CD4-positive, CD25-positive, alpha-beta regulatory T cell (primary cell): ENCODE results near the gene ESR2. TPM values are rescaled to one million over a fixed set of nuclear protein-coding genes. Genes with fewer than 3 reads are reported as not detected.

Experiments
- ATAC-seq, 2 donors: fragments of 150-1000 bp; cut with Tn5 transposase; one replicate each; pipeline ENCODE4 v1.10.0; 2021; ENCODE audit warnings: low read depth in 2 of 2, moderate number of reproducible peaks in 2 of 2, moderate library complexity in 1 of 2
- DNase-seq, 3 donors: peaks; one replicate each; pipeline versions ENCODE4 v3.0.0 to v3.0.0-alpha.2; 2012 to 2022; ENCODE audit warnings: mixed read lengths in 1 of 3
- H3K27ac ChIP-seq: one replicate; pipeline ENCODE4 v1.7.0; 2013; ENCODE audit warnings: mild to moderate bottlenecking, low read length; ENCODE audit not compliant: insufficient read depth, poor library complexity, severe bottlenecking
- H3K27me3 ChIP-seq: one replicate; pipeline ENCODE4 v1.7.0; 2013; ENCODE audit warnings: low read length; ENCODE audit not compliant: control insufficient read depth, insufficient read depth
- H3K36me3 ChIP-seq: one replicate; pipeline ENCODE4 v1.7.0; 2013; ENCODE audit warnings: mild to moderate bottlenecking, low read length, moderate library complexity; ENCODE audit not compliant: control insufficient read depth, insufficient read depth
- H3K4me1 ChIP-seq: 2 replicates; pipeline ENCODE4 v1.7.0; 2013; ENCODE audit warnings: mild to moderate bottlenecking, low read length; ENCODE audit not compliant: insufficient read depth, control insufficient read depth, poor library complexity, severe bottlenecking
- H3K4me3 ChIP-seq: one replicate; pipeline ENCODE4 v1.7.0; 2013; ENCODE audit warnings: low read depth, mild to moderate bottlenecking, low read length, moderate library complexity
- H3K9me3 ChIP-seq, 2 experiments: 1 replicate in 1 of 2; 2 replicates in 1 of 2; pipeline ENCODE4 v1.7.0; 2013; ENCODE audit warnings: low read length in 2 of 2, mild to moderate bottlenecking in 1 of 2, moderate library complexity in 1 of 2; ENCODE audit not compliant: control insufficient read depth in 2 of 2
- H3K27ac Mint-ChIP-seq, 3 donors: one replicate each; pipeline ENCODE4 v1.8.0; 2020 to 2022; ENCODE audit warnings: mild to moderate bottlenecking in 3 of 3, mixed read lengths in 3 of 3, moderate library complexity in 2 of 3
- H3K27me3 Mint-ChIP-seq: one replicate; pipeline ENCODE4 v1.8.0; 2022; ENCODE audit warnings: mild to moderate bottlenecking, mixed read lengths
- H3K36me3 Mint-ChIP-seq: one replicate; pipeline ENCODE4 v1.8.0; 2020; ENCODE audit warnings: mixed read lengths
- H3K4me1 Mint-ChIP-seq, 4 donors: one replicate each; pipeline ENCODE4 v1.8.0; 2020 to 2022; ENCODE audit warnings: mixed read lengths in 4 of 4, mild to moderate bottlenecking in 1 of 4
- H3K4me3 Mint-ChIP-seq, 4 donors: one replicate each; pipeline ENCODE4 v1.8.0; 2020 to 2022; ENCODE audit warnings: mild to moderate bottlenecking in 4 of 4, mixed read lengths in 4 of 4, moderate library complexity in 3 of 4
- H3K9me3 Mint-ChIP-seq, 7 donors: one replicate each; pipeline ENCODE4 v1.8.0; 2020 to 2022; ENCODE audit warnings: mixed read lengths in 7 of 7, mild to moderate bottlenecking in 3 of 7, moderate library complexity in 2 of 7
- polyA plus RNA-seq, 4 donors: library from polyadenylated mRNA; unstranded; fragments of 300-500 nt; fragmentation: Illumina TruSeq; gene quantifications; one replicate each; pipeline ENCODE4 v1.2.3, GENCODE V29; 2021
- total RNA-seq: library from RNA; stranded (reverse); gene quantifications from one replicate; pipeline ENCODE4 v1.2.3, GENCODE V29; 2022

ESR2 gene
- total and polyA plus RNA-seq, 5 donors from 2014 or later, result 0.14 to 0.40 (median 0.18) TPM; not detected in 1

GRCh38 chr14:64092940-64093339 is 201.2 kb downstream of the ESR2 start:
- H3K9me3 Mint-ChIP-seq, result no peaks in the 10 kb centered on the region
- Histone ChIP-seq H3K36me3 (peaks cover 83% of the 10 kb centered on the region), H3K4me3 (no peak overlapping the region), H3K4me1 (no peaks in the 10 kb centered on the region), H3K27ac (no peak overlapping the region), H3K27me3 (no peaks in the 10 kb centered on the region), H3K9me3 (no peaks in the 10 kb centered on the region)
- DNase-seq (no peak), ATAC-seq (no peak)
- H3K4me3 Mint-ChIP-seq, result no peak overlapping the region
- peak overlapping the region in 1 of 3 donors; percentile 10 for H3K27ac Mint-ChIP-seq
- no peaks in the 10 kb centered on the region for H3K4me1 Mint-ChIP-seq
- peaks cover 56% of the 10 kb centered on the region for H3K36me3 Mint-ChIP-seq
- H3K27me3 Mint-ChIP-seq, result no peaks in the 10 kb centered on the region

- H3K36me3 Mint-ChIP-seq, result peaks cover 54% of the 10 kb centered on the region
- no peak overlapping the region for H3K4me3 Mint-ChIP-seq
- no peaks in the 10 kb centered on the region for H3K4me1 Mint-ChIP-seq
- Histone ChIP-seq H3K4me1 (no peaks in the 10 kb centered on the region), H3K27ac (no peak overlapping the region), H3K4me3 (no peak overlapping the region), H3K27me3 (no peaks in the 10 kb centered on the region), H3K9me3 (no peaks in the 10 kb centered on the region), H3K36me3 (peaks cover 82% of the 10 kb centered on the region)
- H3K27ac Mint-ChIP-seq, result peak overlapping the region in 1 of 3 donors; percentile 34
- no peaks in the 10 kb centered on the region for H3K27me3 Mint-ChIP-seq
- ATAC-seq, result no peak
- no peaks in the 10 kb centered on the region for H3K9me3 Mint-ChIP-seq
- no peak for DNase-seq
Measured at GRCh38 chr14:64092338-64092737, 201.8 kb downstream of the ESR2 start.

GRCh38 chr14:64091217-64091616 is 203.0 kb downstream of the ESR2 start:
- Mint-ChIP-seq H3K4me3 (no peak overlapping the region), H3K36me3 (peaks cover 50% of the 10 kb centered on the region), H3K27me3 (no peaks in the 10 kb centered on the region), H3K4me1 (peaks cover 0 to 3% (median 0%) of the 10 kb centered on the region in 4 donors), H3K27ac (no peak overlapping the region), H3K9me3 (no peaks in the 10 kb centered on the region)
- DNase-seq, result no peak
- Histone ChIP-seq H3K9me3 (no peaks in the 10 kb centered on the region), H3K27me3 (no peaks in the 10 kb centered on the region), H3K36me3 (peaks cover 74% of the 10 kb centered on the region), H3K4me1 (no peaks in the 10 kb centered on the region), H3K4me3 (no peak overlapping the region), H3K27ac (no peak overlapping the region)
- no peak for ATAC-seq

- Histone ChIP-seq H3K4me1 (no peaks in the 10 kb centered on the region), H3K27ac (no peak overlapping the region), H3K4me3 (no peak overlapping the region), H3K27me3 (no peaks in the 10 kb centered on the region), H3K9me3 (no peaks in the 10 kb centered on the region), H3K36me3 (peaks cover 67% of the 10 kb centered on the region)
- ATAC-seq, result no peak
- DNase-seq, result no peak
- no peak overlapping the region for H3K4me3 Mint-ChIP-seq
- no peaks in the 10 kb centered on the region for H3K9me3 Mint-ChIP-seq
- H3K4me1 Mint-ChIP-seq, result peaks cover 0 to 9% (median 2%) of the 10 kb centered on the region in 4 donors
- no peaks in the 10 kb centered on the region for H3K27me3 Mint-ChIP-seq
- H3K36me3 Mint-ChIP-seq, result peaks cover 55% of the 10 kb centered on the region
- no peak overlapping the region for H3K27ac Mint-ChIP-seq
Measured at GRCh38 chr14:64089920-64090319, 204.3 kb downstream of the ESR2 start.

- DNase-seq (no peak), ATAC-seq (no peak)
- Histone ChIP-seq H3K9me3 (no peaks in the 10 kb centered on the region), H3K27me3 (no peaks in the 10 kb centered on the region), H3K4me1 (no peaks in the 10 kb centered on the region), H3K4me3 (no peak overlapping the region), H3K36me3 (peaks cover 71% of the 10 kb centered on the region), H3K27ac (no peak overlapping the region)
- H3K27me3 Mint-ChIP-seq, result no peaks in the 10 kb centered on the region
- no peaks in the 10 kb centered on the region for H3K9me3 Mint-ChIP-seq
- no peak overlapping the region for H3K4me3 Mint-ChIP-seq
- H3K36me3 Mint-ChIP-seq, result peaks cover 57% of the 10 kb centered on the region
- H3K4me1 Mint-ChIP-seq, result peaks cover 0 to 9% (median 2%) of the 10 kb centered on the region in 4 donors
- no peak overlapping the region for H3K27ac Mint-ChIP-seq
Measured at GRCh38 chr14:64088647-64088964, 205.6 kb downstream of the ESR2 start.

- Histone ChIP-seq H3K4me3 (no peak overlapping the region), H3K27me3 (no peaks in the 10 kb centered on the region), H3K27ac (no peak overlapping the region), H3K4me1 (no peaks in the 10 kb centered on the region), H3K9me3 (no peaks in the 10 kb centered on the region), H3K36me3 (peaks cover 81% of the 10 kb centered on the region)
- no peak for ATAC-seq
- no peaks in the 10 kb centered on the region for H3K9me3 Mint-ChIP-seq
- H3K4me1 Mint-ChIP-seq, result peaks cover 0 to 9% (median 3%) of the 10 kb centered on the region in 4 donors
- H3K4me3 Mint-ChIP-seq, result no peak overlapping the region
- no peaks in the 10 kb centered on the region for H3K27me3 Mint-ChIP-seq
- no peak overlapping the region for H3K27ac Mint-ChIP-seq
- peaks cover 57% of the 10 kb centered on the region for H3K36me3 Mint-ChIP-seq
- no peak for DNase-seq
Measured at GRCh38 chr14:64082837-64083236, 211.3 kb downstream of the ESR2 start.

GRCh38 chr14:64081174-64081746 is 212.9 kb downstream of the ESR2 start:
- Histone ChIP-seq H3K4me1 (no peaks in the 10 kb centered on the region), H3K9me3 (no peaks in the 10 kb centered on the region), H3K4me3 (no peak overlapping the region), H3K36me3 (peaks cover 87% of the 10 kb centered on the region), H3K27me3 (no peaks in the 10 kb centered on the region), H3K27ac (no peak overlapping the region)
- H3K9me3 Mint-ChIP-seq, result no peaks in the 10 kb centered on the region
- peak overlapping the region in 1 of 3 donors; percentile 57 for H3K27ac Mint-ChIP-seq
- H3K4me1 Mint-ChIP-seq, result peaks cover 0 to 6% (median 3%) of the 10 kb centered on the region in 4 donors
- DNase-seq, result no peak
- no peak for ATAC-seq
- H3K36me3 Mint-ChIP-seq, result peaks cover 55% of the 10 kb centered on the region
- H3K4me3 Mint-ChIP-seq, result no peak overlapping the region
- H3K27me3 Mint-ChIP-seq, result no peaks in the 10 kb centered on the region

GRCh38 chr14:64080452-64080851 is 213.7 kb downstream of the ESR2 start:
- DNase-seq (no peak), ATAC-seq (no peak)
- Histone ChIP-seq H3K36me3 (peaks cover 90% of the 10 kb centered on the region), H3K27ac (no peak overlapping the region), H3K4me1 (no peaks in the 10 kb centered on the region), H3K27me3 (no peaks in the 10 kb centered on the region), H3K4me3 (no peak overlapping the region), H3K9me3 (no peaks in the 10 kb centered on the region)
- H3K27me3 Mint-ChIP-seq, result no peaks in the 10 kb centered on the region
- no peaks in the 10 kb centered on the region for H3K9me3 Mint-ChIP-seq
- H3K27ac Mint-ChIP-seq, result peak overlapping the region in 1 of 3 donors; percentile 57
- H3K36me3 Mint-ChIP-seq, result peaks cover 49% of the 10 kb centered on the region
- no peak overlapping the region for H3K4me3 Mint-ChIP-seq
- H3K4me1 Mint-ChIP-seq, result peaks cover 0 to 5% (median 0%) of the 10 kb centered on the region in 4 donors
